ENCODE data around the gene ENPEP.
"Not testable (repeated sequence)": the region's sequence is repeated elsewhere in the genome, so short reads cannot be mapped to it uniquely, and the experiment has no call there.

The ENPEP gene

DNA sequence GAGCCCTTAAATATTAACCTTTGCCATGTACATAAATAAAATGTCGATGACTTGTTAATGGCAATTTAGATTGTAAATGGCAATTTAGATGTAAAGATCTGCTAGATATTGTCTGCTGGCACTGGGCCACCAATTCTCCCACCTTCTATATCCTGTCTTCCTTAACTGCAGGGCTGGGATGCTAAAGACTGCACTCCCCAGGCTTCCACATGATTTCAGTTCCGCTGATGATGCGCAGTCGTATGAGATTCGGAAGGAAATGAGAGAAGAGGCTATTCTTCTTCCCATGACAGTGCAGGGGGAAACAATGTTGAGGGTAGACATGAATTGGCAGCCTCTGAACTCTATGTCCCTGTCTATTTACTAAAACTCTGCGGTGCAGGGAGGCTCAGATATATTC is 91.3 kb downstream of the ENPEP start:
- Mint-ChIP-seq H3K27ac (no peak overlapping the region), H3K4me3 (no peak overlapping the region), H3K9me3 (peaks cover 3% of the 10 kb centered on the region), H3K36me3 (no peaks in the 10 kb centered on the region), H3K27me3 (peaks cover 6% of the 10 kb centered on the region), H3K4me1 (no peaks in the 10 kb centered on the region)
- DNase-seq (ENCODE audit: low spot score in 2 of 2) (no peak), ATAC-seq (ENCODE audit: low read depth) (no peak)

- ATAC-seq (ENCODE audit: low read depth); H3K4me1 Mint-ChIP-seq; H3K27me3 Mint-ChIP-seq; H3K4me3 Mint-ChIP-seq; DNase-seq (ENCODE audit: low spot score in 2 of 2); H3K36me3 Mint-ChIP-seq; H3K27ac Mint-ChIP-seq: not testable (repeated sequence)
- H3K9me3 Mint-ChIP-seq: peaks cover 12% of the 10 kb centered on the region
Measured at GRCh38 chr4:110576696-110577095, 100.7 kb downstream of the ENPEP start.

DNA sequence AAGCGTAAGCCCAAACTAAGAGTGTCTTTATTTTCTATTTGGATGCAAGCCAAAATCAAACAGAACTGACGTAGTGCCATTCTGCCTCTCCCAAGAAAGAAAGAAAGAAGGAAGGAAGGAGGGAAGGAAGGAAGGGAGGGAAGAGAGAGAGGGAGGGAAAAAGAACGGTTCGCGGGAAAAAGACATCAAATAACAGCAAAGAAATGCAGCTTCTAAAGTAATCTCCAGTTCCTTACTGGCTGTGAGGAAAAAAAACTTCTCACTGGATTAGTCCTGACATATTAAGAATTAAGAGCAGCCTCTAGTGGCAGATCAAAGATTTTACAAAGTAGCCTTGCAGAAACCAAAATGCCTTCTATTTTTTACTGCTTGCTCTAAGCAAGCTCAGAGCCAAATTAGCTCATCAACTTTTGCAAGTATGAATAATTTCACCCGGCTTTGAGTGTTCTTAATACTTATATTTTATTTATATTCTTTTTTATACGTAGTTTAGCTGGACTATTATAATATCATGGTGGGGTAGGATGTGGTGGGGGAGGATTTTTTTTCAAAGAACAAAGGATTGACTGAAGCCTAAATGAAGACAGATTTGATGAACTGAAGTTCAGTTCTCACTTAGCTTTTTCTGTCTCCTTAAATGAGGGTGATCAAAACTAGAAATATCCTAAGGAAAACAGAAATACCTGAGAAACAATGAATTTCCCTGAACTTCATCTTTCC is 110.3 kb downstream of the ENPEP start:
- no peak overlapping the region for H3K4me3 Mint-ChIP-seq
- no peaks in the 10 kb centered on the region for H3K4me1 Mint-ChIP-seq
- no peak for DNase-seq (ENCODE audit: low spot score in 2 of 2)
- H3K27ac Mint-ChIP-seq: no peak overlapping the region
- H3K27me3 Mint-ChIP-seq: peaks cover 3% of the 10 kb centered on the region
- H3K9me3 Mint-ChIP-seq: no peaks in the 10 kb centered on the region
- no peaks in the 10 kb centered on the region for H3K36me3 Mint-ChIP-seq
- ATAC-seq (ENCODE audit: low read depth): no peak

DNA sequence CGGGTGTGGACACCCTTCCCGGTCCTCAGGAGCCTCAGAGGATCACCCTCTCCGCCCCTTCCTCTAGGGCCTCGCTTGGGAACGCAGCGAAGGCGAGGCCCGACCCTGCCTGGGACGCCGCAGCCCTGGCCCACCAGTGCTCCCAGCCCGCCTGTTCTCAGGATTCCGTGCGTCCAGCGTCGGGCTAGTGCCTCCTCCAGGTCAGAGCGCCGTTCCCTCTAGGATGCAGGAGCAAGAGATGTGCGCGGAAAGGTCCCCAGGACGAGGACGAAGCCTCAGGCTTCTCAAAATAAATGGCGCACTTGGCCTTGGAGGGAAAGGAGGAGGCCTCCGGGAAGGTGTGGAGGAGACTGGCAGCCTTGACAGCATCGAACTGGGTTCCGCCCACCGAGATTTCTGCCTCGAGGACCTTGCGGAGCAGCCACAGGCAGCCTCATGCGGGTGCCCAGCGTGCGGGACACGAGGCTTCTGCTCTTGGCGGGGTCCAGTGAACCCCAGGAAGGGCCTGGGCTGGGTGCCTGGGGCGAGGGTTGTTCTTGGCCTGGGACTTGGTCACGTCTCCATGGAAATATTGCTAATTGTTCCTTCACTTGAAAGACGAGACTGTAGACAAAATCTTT is 111.8 kb downstream of the ENPEP start:
- peaks cover 5% of the 10 kb centered on the region for H3K27me3 Mint-ChIP-seq
- no peak overlapping the region for H3K4me3 Mint-ChIP-seq
- no peak overlapping the region for H3K27ac Mint-ChIP-seq
- no peaks in the 10 kb centered on the region for H3K36me3 Mint-ChIP-seq
- ATAC-seq (ENCODE audit: low read depth): no peak
- no peak for DNase-seq (ENCODE audit: low spot score in 2 of 2)
- no peaks in the 10 kb centered on the region for H3K4me1 Mint-ChIP-seq
- H3K9me3 Mint-ChIP-seq: peaks cover 2% of the 10 kb centered on the region

- no peaks in the 10 kb centered on the region for H3K36me3 Mint-ChIP-seq
- no peak overlapping the region for H3K4me3 Mint-ChIP-seq
- H3K27ac Mint-ChIP-seq: no peak overlapping the region
- H3K9me3 Mint-ChIP-seq: peaks cover 2% of the 10 kb centered on the region
- H3K4me1 Mint-ChIP-seq: no peaks in the 10 kb centered on the region
- DNase-seq (ENCODE audit: low spot score in 2 of 2) (no peak), ATAC-seq (ENCODE audit: low read depth) (no peak)
- peaks cover 3% of the 10 kb centered on the region for H3K27me3 Mint-ChIP-seq
Measured at GRCh38 chr4:110589297-110589696, 113.3 kb downstream of the ENPEP start.

DNA sequence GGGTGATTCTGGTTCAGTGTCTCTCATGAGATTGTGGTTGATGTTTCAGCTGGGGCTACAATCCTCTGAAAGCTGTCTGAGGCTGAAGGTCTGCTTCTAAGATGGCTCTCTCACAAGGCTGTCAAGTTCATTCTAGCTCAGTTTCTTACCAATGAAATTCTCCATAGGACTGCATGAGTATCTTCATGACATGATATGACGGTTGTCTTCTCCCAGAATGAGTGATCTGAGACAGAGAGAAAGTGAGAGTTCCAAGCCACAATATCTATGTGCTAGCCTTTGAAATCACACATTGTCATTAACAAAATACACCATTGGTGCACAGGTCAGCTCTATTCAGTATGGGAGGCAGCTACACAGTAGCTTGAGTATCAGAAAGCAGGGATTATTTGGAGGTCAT is 119.6 kb downstream of the ENPEP start:
- ATAC-seq (ENCODE audit: low read depth): no peak
- H3K9me3 Mint-ChIP-seq: peaks cover 4% of the 10 kb centered on the region
- no peak for DNase-seq (ENCODE audit: low spot score in 2 of 2)
- no peak overlapping the region for H3K4me3 Mint-ChIP-seq
- no peaks in the 10 kb centered on the region for H3K4me1 Mint-ChIP-seq
- no peak overlapping the region for H3K27ac Mint-ChIP-seq
- H3K27me3 Mint-ChIP-seq: peaks cover 8% of the 10 kb centered on the region
- no peaks in the 10 kb centered on the region for H3K36me3 Mint-ChIP-seq

DNA sequence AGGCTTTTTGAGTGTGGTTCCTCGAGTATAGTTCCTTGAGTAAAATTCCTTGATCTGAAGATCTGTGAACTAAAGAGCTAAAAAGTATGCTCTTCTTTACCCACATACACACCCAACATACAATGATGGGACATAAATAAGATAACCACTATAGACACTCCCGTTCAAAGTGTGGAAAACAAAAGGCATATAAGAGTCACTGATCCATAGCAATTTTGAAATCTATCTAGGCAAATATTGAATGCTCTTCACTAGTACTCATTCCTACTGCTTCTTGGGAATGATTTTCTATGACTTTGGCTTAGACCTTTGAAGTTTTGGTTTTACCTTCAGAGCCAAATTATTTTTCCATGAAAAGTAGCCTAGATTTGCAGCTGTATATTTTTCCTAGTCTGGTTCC is 120.5 kb downstream of the ENPEP start:
- Mint-ChIP-seq H3K36me3 (no peaks in the 10 kb centered on the region), H3K27me3 (peaks cover 11% of the 10 kb centered on the region)
- ATAC-seq (ENCODE audit: low read depth): no peak

GRCh38 chr4:110597582-110597981 is 121.6 kb downstream of the ENPEP start:
- Mint-ChIP-seq H3K4me1 (no peaks in the 10 kb centered on the region), H3K27me3 (peaks cover 11% of the 10 kb centered on the region), H3K36me3 (no peaks in the 10 kb centered on the region), H3K9me3 (peaks cover 5% of the 10 kb centered on the region), H3K27ac (no peak overlapping the region), H3K4me3 (no peak overlapping the region)
- DNase-seq (ENCODE audit: low spot score in 2 of 2) (no peak), ATAC-seq (ENCODE audit: low read depth) (no peak)

More for the DNA sequence above, 120.5 kb downstream of the ENPEP start:
- H3K4me3 Mint-ChIP-seq: no peak overlapping the region
- peaks cover 6% of the 10 kb centered on the region for H3K9me3 Mint-ChIP-seq
- DNase-seq (ENCODE audit: low spot score in 2 of 2): no peak
- no peaks in the 10 kb centered on the region for H3K4me1 Mint-ChIP-seq
- H3K27ac Mint-ChIP-seq: no peak overlapping the region

DNA sequence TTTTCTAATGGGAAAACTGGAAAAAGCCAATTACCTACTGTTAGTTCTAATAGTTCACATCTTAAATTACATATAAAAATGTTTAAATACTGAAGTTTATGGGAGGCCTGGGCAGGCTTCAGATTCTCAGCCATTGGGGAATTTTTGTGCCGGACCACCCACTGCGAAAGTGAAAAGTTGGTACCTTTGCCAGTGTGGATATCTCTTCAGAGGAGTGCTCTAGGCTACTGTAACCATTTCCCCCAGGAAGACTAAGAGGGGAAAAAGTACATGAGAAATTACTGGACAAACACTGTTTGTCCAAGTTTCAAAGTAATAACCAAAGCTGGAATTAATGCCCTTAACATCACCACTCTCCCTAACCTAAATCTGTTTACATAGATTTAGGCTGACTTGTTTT is 126.1 kb downstream of the ENPEP start:
- peaks cover 11% of the 10 kb centered on the region for H3K27me3 Mint-ChIP-seq
- ATAC-seq (ENCODE audit: low read depth) (no peak), DNase-seq (ENCODE audit: low spot score in 2 of 2) (no peak)
- H3K36me3 Mint-ChIP-seq: no peaks in the 10 kb centered on the region
- no peaks in the 10 kb centered on the region for H3K4me1 Mint-ChIP-seq
- no peak overlapping the region for H3K27ac Mint-ChIP-seq
- H3K9me3 Mint-ChIP-seq: peaks cover 2% of the 10 kb centered on the region
- H3K4me3 Mint-ChIP-seq: no peak overlapping the region

GRCh38 chr4:110605077-110605476 is 129.1 kb downstream of the ENPEP start:
- Mint-ChIP-seq H3K27me3 (peaks cover 11% of the 10 kb centered on the region), H3K9me3 (peaks cover 2% of the 10 kb centered on the region), H3K27ac (no peak overlapping the region), H3K4me3 (no peak overlapping the region), H3K36me3 (no peaks in the 10 kb centered on the region), H3K4me1 (no peaks in the 10 kb centered on the region)
- ATAC-seq (ENCODE audit: low read depth): no peak
- no peak for DNase-seq (ENCODE audit: low spot score in 2 of 2)

DNA sequence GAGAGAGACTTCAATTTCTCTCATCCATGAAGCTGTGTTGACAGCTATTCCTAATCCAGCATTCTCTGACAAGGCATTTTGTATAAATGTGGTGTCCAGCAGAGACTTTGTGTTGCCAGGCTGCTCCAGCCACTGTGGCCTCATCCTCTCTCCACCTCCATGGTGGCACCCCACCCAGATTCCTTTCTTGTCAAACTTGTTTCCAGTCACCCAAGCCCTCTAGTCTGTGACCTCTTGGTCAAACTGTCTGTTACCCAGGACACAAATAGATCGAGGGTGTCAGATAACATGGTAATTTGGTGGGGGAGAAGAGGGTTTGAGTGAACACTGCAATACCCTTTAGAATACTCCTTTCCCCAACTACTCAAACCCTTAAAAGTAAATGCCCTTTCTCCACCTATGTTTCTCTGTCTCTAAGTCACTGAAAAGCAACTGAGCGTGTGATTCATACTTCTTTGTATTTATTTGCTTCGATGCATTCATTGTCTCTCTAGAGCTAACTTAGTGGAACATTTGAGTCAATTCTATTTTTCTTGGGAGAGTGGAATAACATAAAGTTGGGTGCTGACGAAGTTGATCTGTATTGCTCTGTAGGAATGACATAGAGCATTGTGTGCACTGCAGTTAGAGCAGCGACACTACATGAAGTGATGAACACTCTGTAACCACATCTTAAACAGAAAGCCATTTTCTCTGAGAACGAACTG is 133.2 kb downstream of the ENPEP start:
- Mint-ChIP-seq H3K27me3 (peaks cover 10% of the 10 kb centered on the region), H3K9me3 (no peaks in the 10 kb centered on the region), H3K4me3 (no peak overlapping the region), H3K4me1 (no peaks in the 10 kb centered on the region), H3K36me3 (no peaks in the 10 kb centered on the region), H3K27ac (no peak overlapping the region)
- DNase-seq (ENCODE audit: low spot score in 2 of 2): no peak
- ATAC-seq (ENCODE audit: low read depth): no peak

DNA sequence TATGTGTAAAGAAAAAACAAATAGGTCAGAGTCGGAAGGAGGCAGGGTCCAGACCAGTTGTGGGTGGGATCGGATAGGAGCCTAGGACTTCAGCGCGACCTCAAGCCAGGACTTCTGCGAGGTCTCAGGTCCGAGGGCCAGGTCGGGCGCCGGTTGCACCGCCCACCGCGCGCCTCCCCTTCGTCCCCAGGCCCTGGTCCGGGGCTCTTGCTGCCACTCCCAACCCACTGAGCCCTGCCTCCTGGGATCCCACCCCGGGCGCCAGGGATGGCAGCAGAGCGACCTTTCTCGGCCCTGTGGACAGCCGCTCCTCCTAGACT is 134.6 kb downstream of the ENPEP start:
- no peaks in the 10 kb centered on the region for H3K36me3 Mint-ChIP-seq
- DNase-seq (ENCODE audit: low spot score in 2 of 2): no peak
- ATAC-seq (ENCODE audit: low read depth): no peak
- H3K4me1 Mint-ChIP-seq: no peaks in the 10 kb centered on the region
- no peak overlapping the region for H3K27ac Mint-ChIP-seq
- H3K9me3 Mint-ChIP-seq: no peaks in the 10 kb centered on the region
- H3K4me3 Mint-ChIP-seq: no peak overlapping the region
- peaks cover 14% of the 10 kb centered on the region for H3K27me3 Mint-ChIP-seq

GRCh38 chr4:110610940-110611831 is 135.2 kb downstream of the ENPEP start:
- Mint-ChIP-seq H3K36me3 (no peaks in the 10 kb centered on the region), H3K27ac (no peak overlapping the region), H3K9me3 (no peaks in the 10 kb centered on the region), H3K27me3 (peaks cover 14% of the 10 kb centered on the region), H3K4me1 (no peaks in the 10 kb centered on the region), H3K4me3 (no peak overlapping the region)
- ATAC-seq (ENCODE audit: low read depth): no peak
- no peak for DNase-seq (ENCODE audit: low spot score in 2 of 2)

GRCh38 chr4:110611968-110612447 is 136.1 kb downstream of the ENPEP start:
- no peaks in the 10 kb centered on the region for H3K9me3 Mint-ChIP-seq
- no peak for DNase-seq (ENCODE audit: low spot score in 2 of 2)
- peaks cover 14% of the 10 kb centered on the region for H3K27me3 Mint-ChIP-seq
- no peaks in the 10 kb centered on the region for H3K4me1 Mint-ChIP-seq
- ATAC-seq (ENCODE audit: low read depth): no peak
- H3K36me3 Mint-ChIP-seq: no peaks in the 10 kb centered on the region
- no peak overlapping the region for H3K4me3 Mint-ChIP-seq
- no peak overlapping the region for H3K27ac Mint-ChIP-seq

Data from memory B cell (primary cell).